CD4-positive, alpha-beta T cell treated with Interleukin-17A for 4 hours (primary cell): ENCODE data around the gene HIGD2A.
A peak's percentile ranks its signal among the peaks of the same experiment; 100 is the strongest.

Experiments used
- DNase-seq: peaks from one replicate; pipeline ENCODE4 v3.0.0-alpha.2; 2020; ENCODE audit warnings: mixed read lengths

HIGD2A gene

DNA sequence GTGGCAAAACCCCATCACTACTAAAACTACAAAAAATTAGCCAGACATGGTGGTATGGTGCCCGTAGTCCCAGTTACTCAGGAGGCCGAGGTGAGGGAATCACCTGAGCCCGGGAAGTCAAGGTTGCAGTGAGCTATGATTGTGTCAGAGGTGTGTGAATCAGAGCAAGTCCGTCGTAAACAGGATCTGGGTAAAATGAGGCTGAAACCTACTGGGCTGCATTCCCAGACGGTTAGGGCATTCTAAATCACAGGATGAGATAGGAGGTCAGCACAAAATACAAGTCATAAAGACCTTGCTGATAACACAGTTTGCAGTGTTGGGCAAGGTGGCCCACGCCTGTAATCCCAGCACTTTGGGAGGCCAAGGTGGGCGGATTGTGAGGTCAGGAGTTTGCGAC is 29.7 kb downstream of the HIGD2A start:
- DNase-seq: no peak

DNA sequence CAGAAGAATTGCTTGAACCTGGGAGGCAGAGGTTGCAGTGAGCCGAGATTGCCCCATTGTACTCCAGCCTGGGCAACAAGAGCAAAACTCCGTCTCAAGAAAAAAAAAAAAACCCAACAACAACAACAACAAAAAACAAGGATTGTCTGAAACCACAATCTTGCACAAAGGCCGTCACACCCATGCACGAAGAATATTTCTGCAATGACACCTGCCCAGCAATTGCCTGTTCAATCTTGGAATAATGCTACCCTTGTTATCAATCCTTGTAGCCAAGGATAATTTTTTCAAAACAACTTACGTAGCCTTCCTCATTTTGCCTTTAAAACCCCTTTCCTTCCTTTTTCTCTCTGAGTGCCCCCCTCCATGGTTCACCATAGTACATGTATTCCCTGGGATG is 31.5 kb downstream of the HIGD2A start:
- no peak for DNase-seq

GRCh38 chr5:176420972-176421544 is 32.5 kb downstream of the HIGD2A start:
- DNase-seq: no peak

- DNase-seq: no peak
Measured at GRCh38 chr5:176424181-176424580, 35.6 kb downstream of the HIGD2A start.

DNA sequence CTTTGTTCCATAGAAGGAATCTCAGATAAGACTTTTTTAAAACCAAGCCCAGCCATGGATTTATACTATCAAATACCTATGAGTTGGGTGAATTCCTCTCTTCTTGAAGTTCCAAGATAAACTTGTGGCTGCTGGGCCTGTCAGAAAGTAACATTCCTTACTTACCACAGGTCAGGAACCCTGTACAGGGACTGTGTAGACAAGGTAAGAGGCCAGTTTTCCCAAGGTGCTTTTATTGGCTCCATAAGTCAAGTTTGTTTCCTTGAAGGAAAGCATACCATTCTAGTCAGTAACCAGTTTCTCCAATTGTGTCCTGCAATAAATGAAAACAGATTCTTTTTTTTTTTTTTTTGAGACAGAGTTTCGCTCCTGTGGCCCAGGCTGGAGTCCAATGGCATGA is 36.6 kb downstream of the HIGD2A start:
- no peak for DNase-seq

GRCh38 chr5:176425791-176426190 is 37.2 kb downstream of the HIGD2A start:
- DNase-seq: no peak

- no peak for DNase-seq
Measured at GRCh38 chr5:176426876-176427275, 38.3 kb downstream of the HIGD2A start.

GRCh38 chr5:176427971-176428370 is 39.4 kb downstream of the HIGD2A start:
- DNase-seq: no peak

GRCh38 chr5:176429972-176430371 is 41.4 kb downstream of the HIGD2A start:
- DNase-seq: no peak

- DNase-seq: no peak
Measured at GRCh38 chr5:176432707-176433106, 44.2 kb downstream of the HIGD2A start.

DNA sequence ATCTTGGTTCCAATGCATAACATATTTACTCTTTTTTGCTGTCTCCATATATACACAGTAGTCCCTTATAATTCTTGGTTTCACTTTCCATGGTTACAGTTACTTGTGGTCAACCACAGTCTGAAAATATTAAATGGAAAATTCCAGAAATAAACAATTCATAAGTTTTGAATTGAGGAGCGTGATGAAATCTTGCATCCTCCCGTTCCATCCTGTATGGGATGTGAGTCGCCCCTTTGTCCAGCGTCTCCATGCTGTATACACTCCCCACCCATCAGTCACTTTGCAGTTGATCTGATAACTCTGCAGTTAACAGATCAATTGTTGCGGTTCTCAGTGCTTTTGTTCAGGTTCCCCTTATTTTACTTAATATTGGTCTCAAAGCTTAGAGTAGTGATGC is 48.1 kb downstream of the HIGD2A start:
- peak; percentile 11 for DNase-seq

DNA sequence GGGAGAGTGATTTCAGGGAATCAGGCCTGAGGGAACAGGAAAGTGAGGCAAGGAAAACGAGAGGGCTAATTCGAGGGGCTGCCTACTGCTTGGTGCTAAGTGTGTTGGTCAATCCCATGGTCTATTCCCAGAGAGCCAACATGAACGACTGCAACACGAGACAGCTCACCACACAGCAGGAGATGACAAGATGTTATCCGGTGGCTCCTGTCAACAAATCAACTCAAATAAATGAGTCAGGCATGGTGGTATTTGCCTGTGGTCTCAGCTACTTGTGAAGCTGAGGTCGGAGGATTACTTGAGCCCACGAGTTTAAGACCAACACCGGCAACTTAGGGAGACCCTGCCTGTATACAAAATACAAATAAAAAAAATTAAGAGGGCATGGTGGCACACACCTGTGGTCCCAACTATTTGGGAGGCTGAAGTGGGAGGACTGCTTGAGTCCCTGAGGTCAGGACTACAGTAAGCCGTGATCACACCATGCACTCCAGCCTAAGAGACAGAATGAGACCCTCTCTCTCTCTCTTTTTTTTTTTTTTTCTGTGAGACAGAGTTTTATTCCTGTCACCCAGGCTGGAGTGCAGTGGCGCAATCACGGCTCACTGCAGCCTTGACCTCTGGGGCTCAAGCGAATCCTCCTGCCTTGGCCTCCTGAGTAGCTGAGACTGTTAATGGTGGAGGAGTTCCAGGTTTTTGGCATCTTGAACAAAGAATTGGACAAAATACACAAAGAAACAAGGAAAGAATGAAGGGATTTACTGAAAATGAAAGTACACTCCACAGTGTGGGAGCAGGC is 50.6 kb downstream of the HIGD2A start:
- DNase-seq: no peak
